GM21529 (cell line): ENCODE measurements around the gene PAPPA.

Experiments used
- ATAC-seq: cut with Tn5 transposase; IDR thresholded peaks from one replicate; pipeline ENCODE4 v1.9.1; 2021; ENCODE audit not compliant: unreplicated experiment

PAPPA gene

GRCh38 chr9:116336133-116336862 is 182.7 kb downstream of the PAPPA start:
- no peak for ATAC-seq

GRCh38 chr9:116337015-116337414 is 183.4 kb downstream of the PAPPA start:
- ATAC-seq: no peak

- ATAC-seq: no peak
Observed at GRCh38 chr9:116340270-116340669, 186.7 kb downstream of the PAPPA start.

GRCh38 chr9:116342061-116342460 is 188.5 kb downstream of the PAPPA start:
- no peak for ATAC-seq

GRCh38 chr9:116342941-116343340 is 189.3 kb downstream of the PAPPA start:
- no peak for ATAC-seq

GRCh38 chr9:116344416-116344815 is 190.8 kb downstream of the PAPPA start:
- ATAC-seq: no peak

- ATAC-seq: no peak
Observed at GRCh38 chr9:116345393-116345792, 191.8 kb downstream of the PAPPA start.

GRCh38 chr9:116345817-116346216 is 192.2 kb downstream of the PAPPA start:
- no peak for ATAC-seq

- no peak for ATAC-seq
Observed at GRCh38 chr9:116349684-116350083, 196.1 kb downstream of the PAPPA start.

GRCh38 chr9:116350213-116350612 is 196.6 kb downstream of the PAPPA start:
- no peak for ATAC-seq

- ATAC-seq: no peak
Observed at GRCh38 chr9:116352958-116353357, 199.4 kb downstream of the PAPPA start.

GRCh38 chr9:116355153-116355921 is 201.7 kb downstream of the PAPPA start:
- no peak for ATAC-seq

GRCh38 chr9:116358251-116358650 is 204.7 kb downstream of the PAPPA start:
- ATAC-seq: no peak

GRCh38 chr9:116360016-116360415 is 206.4 kb downstream of the PAPPA start:
- ATAC-seq: no peak

- ATAC-seq: no peak
Observed at GRCh38 chr9:116360989-116361388, 207.4 kb downstream of the PAPPA start.

- no peak for ATAC-seq
Observed at GRCh38 chr9:116361547-116361946, 208.0 kb downstream of the PAPPA start.

- ATAC-seq: no peak
Observed at GRCh38 chr9:116362493-116362892, 208.9 kb downstream of the PAPPA start.

GRCh38 chr9:116365056-116365471 is 211.5 kb downstream of the PAPPA start:
- ATAC-seq: no peak

GRCh38 chr9:116366241-116366640 is 212.7 kb downstream of the PAPPA start:
- no peak for ATAC-seq

- no peak for ATAC-seq
Observed at GRCh38 chr9:116368680-116369079, 215.1 kb downstream of the PAPPA start.

GRCh38 chr9:116369706-116370105 is 216.1 kb downstream of the PAPPA start:
- no peak for ATAC-seq

- ATAC-seq: no peak
Observed at GRCh38 chr9:116370556-116370955, 217.0 kb downstream of the PAPPA start.
